ENCODE measurements around the gene LBX2. TPM values are rescaled to one million over a fixed set of nuclear protein-coding genes. Genes with fewer than 3 reads are reported as not detected.
A peak's percentile ranks its signal among the peaks of the same experiment; 100 is the strongest.

LBX2 gene
- total RNA-seq, 4 donors from 2014 or later = 1.2 TPM; not detected in 3

DNA sequence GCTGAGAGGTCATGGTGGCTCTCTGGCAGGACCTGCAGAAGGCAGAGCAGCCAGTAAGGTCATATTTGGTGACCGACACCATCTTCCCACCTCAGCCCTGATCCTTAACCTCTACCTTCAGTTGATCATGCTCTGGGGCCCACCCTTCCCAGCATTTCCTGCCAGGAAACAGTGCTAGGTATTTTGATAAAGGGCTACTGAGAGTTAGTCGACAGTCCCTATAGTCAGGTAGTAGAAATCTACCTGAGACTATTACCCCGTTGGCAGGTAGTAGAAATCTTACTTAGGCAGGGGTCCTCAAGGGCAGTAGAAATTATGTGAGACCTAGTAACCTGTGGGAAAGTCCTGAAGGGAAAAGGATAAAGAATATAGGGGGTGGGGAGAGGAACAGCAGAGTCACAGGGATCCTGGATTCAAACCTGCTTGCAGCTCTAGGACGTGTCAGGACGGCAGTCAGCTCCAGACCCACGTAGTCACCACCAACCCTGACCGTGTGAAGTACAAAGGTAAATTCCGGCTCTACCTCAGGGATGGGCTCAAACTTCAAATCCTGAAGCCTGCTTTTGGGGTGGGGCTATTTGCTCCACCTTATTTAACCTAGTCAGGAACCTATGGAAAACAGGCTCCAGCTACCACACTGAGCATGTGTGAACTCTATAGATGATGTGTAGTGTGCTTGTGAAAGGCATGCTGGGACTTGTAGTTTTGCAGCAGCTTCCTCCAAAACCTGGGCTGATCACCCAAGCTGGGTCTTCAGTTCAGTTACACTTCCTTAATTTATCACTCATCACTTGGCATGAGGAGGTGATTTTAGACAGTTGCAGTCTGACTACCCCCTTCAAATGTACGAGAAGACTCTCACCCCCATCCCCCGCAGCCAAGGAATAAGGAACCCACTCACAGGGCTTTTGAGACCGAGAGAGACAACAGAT, 26.6 kb upstream of the LBX2 start, which contains the start of gene DQX1:
TSS of gene DQX1 (minus strand) at position 515 of the 932 bp plus-strand sequence. CDS start at position 13, 502 bp downstream.
- peaks cover under 1% of the 10 kb centered on the region for H3K27me3 ChIP-seq
- H3K9me3 ChIP-seq = no peaks in the 10 kb centered on the region
- DNase-seq (ENCODE audit: low spot score in 2 of 2) = no peak
- no peak for TF ChIP-seq CTCF (IDR thresholded peaks at IDR 0.05)
- peaks cover 29% of the 10 kb centered on the region for H3K36me3 ChIP-seq
- 68% methylated on average over 9 of the region's 11 CpGs for WGBS
- H3K27ac ChIP-seq = no peak within 1 kb of the TSS
- H3K4me1 ChIP-seq = peaks cover 28% of the 10 kb centered on the region
- H3K4me3 ChIP-seq = no peak within 1 kb of the TSS

GRCh38 chr2:74524955-74525716, 25.7 kb upstream of the LBX2 start:
- Histone ChIP-seq H3K4me1 (peaks cover 21% of the 10 kb centered on the region), H3K9me3 (no peaks in the 10 kb centered on the region), H3K27ac (no peak overlapping the region), H3K4me3 (no peak overlapping the region), H3K36me3 (peaks cover 29% of the 10 kb centered on the region), H3K27me3 (peaks cover 9% of the 10 kb centered on the region)
- TF ChIP-seq POLR2AphosphoS5 (IDR thresholded peaks at IDR 0.05) (no peak), POLR2A (IDR thresholded peaks at IDR 0.05) (no peak), CTCF (IDR thresholded peaks at IDR 0.05) (no peak), EP300 (IDR thresholded peaks at IDR 0.05) (no peak)
- WGBS = 96% methylated on average over 10 of the region's 10 CpGs
- no peak for DNase-seq (ENCODE audit: low spot score in 2 of 2)

DNA sequence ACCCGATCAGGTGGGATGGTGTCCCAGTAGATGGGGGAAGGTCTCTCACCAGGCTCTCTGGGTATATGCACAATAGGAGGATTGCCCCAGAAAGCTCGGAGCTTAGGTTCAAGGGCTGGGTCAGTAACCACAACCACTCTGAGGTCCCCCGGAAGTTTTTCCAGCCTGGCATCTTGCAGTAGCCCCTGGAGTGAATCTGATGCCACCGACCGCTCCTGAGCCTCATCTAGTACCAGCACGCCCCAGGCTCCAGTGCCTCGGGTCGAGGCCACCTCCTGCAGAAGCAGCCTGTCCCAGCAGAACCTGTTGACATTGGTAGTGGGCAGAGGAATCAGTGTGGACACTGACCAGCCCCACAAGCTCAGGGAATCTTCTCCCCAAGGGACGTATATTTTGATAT, 24.6 kb upstream of the LBX2 start:
- H3K27ac ChIP-seq = no peak overlapping the region
- WGBS = 85% methylated on average over 8 of the region's 9 CpGs
- H3K4me3 ChIP-seq = no peak overlapping the region
- H3K9me3 ChIP-seq = no peaks in the 10 kb centered on the region
- H3K27me3 ChIP-seq = peaks cover 20% of the 10 kb centered on the region
- H3K36me3 ChIP-seq = peaks cover 29% of the 10 kb centered on the region
- no peak for DNase-seq (ENCODE audit: low spot score in 2 of 2)
- TF ChIP-seq EP300 (IDR thresholded peaks at IDR 0.05) = no peak
- TF ChIP-seq POLR2A (IDR thresholded peaks at IDR 0.05) = no peak
- TF ChIP-seq POLR2AphosphoS5 (IDR thresholded peaks at IDR 0.05) = no peak
- no peak for TF ChIP-seq CTCF (IDR thresholded peaks at IDR 0.05)
- peaks cover 19% of the 10 kb centered on the region for H3K4me1 ChIP-seq

GRCh38 chr2:74522516-74522915, 23.1 kb upstream of the LBX2 start:
- Histone ChIP-seq H3K4me1 (peaks cover 5% of the 10 kb centered on the region), H3K9me3 (no peaks in the 10 kb centered on the region), H3K27me3 (peaks cover 35% of the 10 kb centered on the region), H3K27ac (no peak overlapping the region), H3K4me3 (no peak overlapping the region), H3K36me3 (peaks cover 21% of the 10 kb centered on the region)
- TF ChIP-seq CTCF (IDR thresholded peaks at IDR 0.05) = no peak
- TF ChIP-seq POLR2AphosphoS5 (IDR thresholded peaks at IDR 0.05) = no peak
- no peak for TF ChIP-seq EP300 (IDR thresholded peaks at IDR 0.05)
- no peak for TF ChIP-seq POLR2A (IDR thresholded peaks at IDR 0.05)
- DNase-seq (ENCODE audit: low spot score in 2 of 2) = no peak
- 88% methylated on average over 3 of the region's 3 CpGs for WGBS

GRCh38 chr2:74516650-74517049, 17.2 kb upstream of the LBX2 start:
- Histone ChIP-seq H3K4me1 (peaks cover 37% of the 10 kb centered on the region), H3K4me3 (peak overlapping the region; percentile 45), H3K9me3 (no peaks in the 10 kb centered on the region), H3K27ac (no peak overlapping the region), H3K36me3 (no peaks in the 10 kb centered on the region), H3K27me3 (peaks cover 94% of the 10 kb centered on the region)
- TF ChIP-seq CTCF (IDR thresholded peaks at IDR 0.05) = no peak
- no peak for TF ChIP-seq POLR2AphosphoS5 (IDR thresholded peaks at IDR 0.05)
- no peak for TF ChIP-seq POLR2A (IDR thresholded peaks at IDR 0.05)
- WGBS = 68% methylated on average over 13 of the region's 13 CpGs
- DNase-seq (ENCODE audit: low spot score in 2 of 2) = no peak
